ENCODE measurements around the gene COL13A1. TPM values are rescaled to one million over a fixed set of nuclear protein-coding genes. Genes with fewer than 3 reads are reported as not detected.

COL13A1 gene
- total and polyA plus RNA-seq, 2 of the 8 experiments (the other 6 are each of a cell fraction or from before 2014, with no cell fraction given), result 2.6 to 5.2 TPM

GRCh38 chr10:69958556-69958902, 156.8 kb downstream of the COL13A1 start (continued):
- no peak for TF ChIP-seq CREB1 (IDR thresholded peaks at IDR 0.05)
- TF ChIP-seq GABPA (IDR thresholded peaks at IDR 0.05; ENCODE audit: borderline replicate concordance, insufficient read depth, low read length), result no peak
- no peak for TF ChIP-seq CEBPB (IDR thresholded peaks at IDR 0.05; ENCODE audit: low read depth, low read length)
- no peak for TF ChIP-seq CBX8 (IDR thresholded peaks at IDR 0.05; ENCODE audit: borderline replicate concordance, low read depth, low read length)
- TF ChIP-seq BACH1 (IDR thresholded peaks at IDR 0.05; ENCODE audit: low read length), result no peak
- TF ChIP-seq ZNF274 (IDR thresholded peaks at IDR 0.05; ENCODE audit: borderline replicate concordance, extremely low read depth, low read length), result no peak

Data from H1 (cell line).